Body of pancreas (tissue), 4 donors: ENCODE data around the gene LITAF.

Source experiments
- CTCF ChIP-seq, 7 experiments: fragments of 450-650 bp in 4 of 7; fragments of 200-600 bp in 3 of 7; sonication (generic) in 3 of 7; IDR thresholded peaks; one replicate each; pipeline ENCODE4 v1.5.1; 2016 to 2019; ENCODE audit warnings: antibody characterized with exemption in 7 of 7
- POLR2A ChIP-seq, 3 donors: fragments of 450-650 bp; IDR thresholded peaks; one replicate each; pipeline ENCODE4 v1.6.1; 2016; ENCODE audit warnings: antibody characterized with exemption in 3 of 3, mild to moderate bottlenecking in 2 of 3

- TF ChIP-seq CTCF (IDR thresholded peaks at IDR 0.05) = no peak
- no peak for TF ChIP-seq POLR2A (IDR thresholded peaks at IDR 0.05)
These were observed 38.2 kb upstream of the LITAF start for GRCh38 chr16:11624636-11625607.
